Ishikawa (cell line): ENCODE results near the gene CCSER1.

ENCODE experiments used
- CREB1 ChIP-seq: IDR thresholded peaks from 2 replicates; pipeline ENCODE4 v1.6.1; 2012; ENCODE audit warnings: low read depth
- EP300 ChIP-seq: IDR thresholded peaks from 2 replicates; pipeline ENCODE4 v1.6.1; 2012; ENCODE audit warnings: borderline replicate concordance
- TAF1 ChIP-seq: IDR thresholded peaks from 2 replicates; pipeline ENCODE4 v1.6.1; 2012; ENCODE audit warnings: low read depth, mild to moderate bottlenecking
- TEAD4 ChIP-seq: IDR thresholded peaks from 2 replicates; pipeline ENCODE4 v1.6.1; 2012
- YY1 ChIP-seq: IDR thresholded peaks from 2 replicates; pipeline ENCODE4 v1.6.1; 2012; ENCODE audit warnings: low read depth

DNA sequence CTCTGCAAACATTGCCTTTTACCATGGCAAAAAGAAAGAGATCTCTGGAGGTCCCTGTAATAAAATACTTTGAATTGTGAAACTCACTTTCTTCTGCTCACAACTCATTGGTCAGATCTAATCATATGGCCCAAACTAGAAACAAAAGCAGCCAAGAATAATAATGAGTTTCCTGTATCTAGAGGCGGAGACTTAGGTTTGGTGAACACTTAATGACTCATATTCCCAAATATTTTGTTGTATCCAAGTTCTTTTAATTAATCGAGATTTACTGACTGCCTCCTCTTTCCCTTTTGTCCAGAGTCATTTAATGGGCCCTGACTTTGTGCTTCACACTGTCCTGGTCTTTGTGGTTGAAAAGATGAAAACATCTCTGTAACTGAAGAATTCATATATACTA is 190.6 kb downstream of the CCSER1 start:
- TF ChIP-seq EP300: no peak
- no peak for TF ChIP-seq TAF1
- no peak for TF ChIP-seq CREB1
- no peak for TF ChIP-seq YY1
- TF ChIP-seq TEAD4: no peak
